ENCODE data around the gene APOBEC4.
A peak's percentile ranks its signal among the peaks of the same experiment; 100 is the strongest.

APOBEC4 gene

GRCh38 chr1:183600136-183600535 lies 53.0 kb downstream of the APOBEC4 start:
- DNase-seq: peak; percentile 2

DNA sequence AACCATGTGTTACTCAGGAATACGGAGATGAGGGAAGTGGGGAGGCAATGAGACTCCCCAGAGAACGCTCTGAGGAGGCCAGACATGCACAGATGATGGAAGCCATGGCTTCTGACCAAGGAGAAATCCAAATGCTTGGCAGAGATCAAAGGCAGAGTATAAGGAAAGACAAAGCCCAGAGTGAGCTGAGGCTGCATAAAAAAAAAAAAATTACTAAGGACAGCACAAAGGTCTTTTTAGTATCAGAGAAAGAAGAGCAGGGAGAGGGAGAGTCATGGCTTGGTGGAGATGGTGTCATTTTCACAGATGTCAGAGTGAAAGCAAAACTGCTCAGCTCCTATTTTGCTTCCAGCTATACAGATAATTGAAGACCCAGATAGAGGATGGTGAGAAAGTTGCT lies 54.7 kb downstream of the APOBEC4 start:
- no peak for DNase-seq

- DNase-seq: no peak
Observed at GRCh38 chr1:183597656-183598347, 55.3 kb downstream of the APOBEC4 start.

DNA sequence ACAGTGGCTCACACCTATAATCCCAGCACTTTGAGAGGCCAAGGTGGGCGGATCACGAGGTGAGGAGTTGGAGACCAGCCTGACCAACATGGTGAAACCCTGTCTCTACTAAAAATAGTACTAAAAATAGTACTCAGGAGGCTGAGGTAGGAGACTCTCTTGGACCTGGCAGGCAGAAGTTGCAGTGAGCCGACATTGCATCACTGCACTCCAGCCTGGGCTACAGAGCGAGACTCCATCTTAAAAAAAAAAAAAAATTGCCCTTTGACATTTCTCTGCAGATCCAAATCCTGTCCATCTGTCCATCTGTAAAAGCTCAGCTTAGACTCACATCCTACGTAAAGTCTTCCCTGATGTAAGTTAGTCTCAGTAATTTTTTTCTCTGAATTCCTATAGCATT lies 56.6 kb downstream of the APOBEC4 start:
- DNase-seq: no peak

Data from NCI-H2029 (cell line).